HUES64 (cell line): ENCODE measurements around the gene MYO7B.
"Not testable (repeated sequence)": the region's sequence is repeated elsewhere in the genome, so short reads cannot be mapped to it uniquely, and the experiment has no call there.

Experiments
- H3K27ac ChIP-seq: 2 replicates; pipeline ENCODE4 v1.7.0; 2013; ENCODE audit warnings: low read depth, low read length, inconsistent platforms
- H3K27me3 ChIP-seq: 2 replicates; pipeline ENCODE4 v1.6.1; 2013; ENCODE audit warnings: mild to moderate bottlenecking, low read length; ENCODE audit not compliant: insufficient read depth
- H3K36me3 ChIP-seq: 2 replicates; pipeline ENCODE4 v1.6.1; 2013; ENCODE audit warnings: mild to moderate bottlenecking, low read length; ENCODE audit not compliant: insufficient read depth
- H3K4me1 ChIP-seq: 2 replicates; pipeline ENCODE4 v1.6.1; 2013; ENCODE audit warnings: mild to moderate bottlenecking, low read length, moderate library complexity; ENCODE audit not compliant: insufficient read depth
- H3K4me3 ChIP-seq: 2 replicates; pipeline ENCODE4 v1.5.1; 2013; ENCODE audit warnings: mild to moderate bottlenecking, low read length, moderate library complexity
- H3K9ac ChIP-seq: 2 replicates; pipeline ENCODE4 v1.6.1; 2013; ENCODE audit warnings: mild to moderate bottlenecking, low read depth, low read length
- H3K9me3 ChIP-seq: 2 replicates; pipeline ENCODE4 v1.6.1; 2013; ENCODE audit warnings: low read depth, low read length; ENCODE audit not compliant: insufficient read depth
- WGBS: fragments of 150-250, 120-280 bp; methylation state at CpG from one replicate; pipeline ENCODE4 v1.1.7; 2013; ENCODE audit warnings: missing lambda C conversion rate; 5-methylcytosine and 5-hydroxymethylcytosine counted together

MYO7B gene

DNA sequence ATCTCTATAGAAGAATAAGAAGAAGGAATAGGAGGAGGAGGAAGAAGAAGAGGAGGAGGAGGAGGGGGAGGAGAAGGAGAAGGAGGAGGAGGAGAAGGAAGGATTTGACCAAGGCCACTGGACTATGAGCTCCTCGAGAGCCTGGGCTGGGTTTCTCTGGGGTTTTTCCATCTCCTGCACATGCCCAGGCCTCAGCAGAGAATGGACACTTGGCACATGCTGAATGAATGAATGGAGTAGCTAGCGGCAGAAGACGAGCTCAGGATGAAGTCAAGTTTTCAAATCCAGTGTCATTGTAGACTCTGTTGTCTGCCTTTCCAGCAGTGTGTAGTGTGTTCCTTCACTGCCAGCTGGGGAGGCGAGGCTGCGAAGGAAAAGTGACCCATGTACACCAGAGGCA is 2.2 kb downstream of the MYO7B start:
- H3K9ac ChIP-seq: no peak overlapping the region
- H3K4me3 ChIP-seq: no peak overlapping the region
- H3K36me3 ChIP-seq: no peaks in the 10 kb centered on the region
- H3K9me3 ChIP-seq: no peaks in the 10 kb centered on the region
- WGBS: 92% methylated on average over 5 of the region's 5 CpGs
- no peaks in the 10 kb centered on the region for H3K27me3 ChIP-seq
- H3K4me1 ChIP-seq: no peaks in the 10 kb centered on the region
- H3K27ac ChIP-seq: no peak overlapping the region

GRCh38 chr2:127541809-127542208 is 6.3 kb downstream of the MYO7B start:
- 93% methylated on average over 7 of the region's 7 CpGs for WGBS
- no peak overlapping the region for H3K9ac ChIP-seq
- no peaks in the 10 kb centered on the region for H3K27me3 ChIP-seq
- no peak overlapping the region for H3K27ac ChIP-seq
- H3K36me3 ChIP-seq: no peaks in the 10 kb centered on the region
- H3K4me3 ChIP-seq: no peak overlapping the region
- no peaks in the 10 kb centered on the region for H3K4me1 ChIP-seq
- H3K9me3 ChIP-seq: no peaks in the 10 kb centered on the region

DNA sequence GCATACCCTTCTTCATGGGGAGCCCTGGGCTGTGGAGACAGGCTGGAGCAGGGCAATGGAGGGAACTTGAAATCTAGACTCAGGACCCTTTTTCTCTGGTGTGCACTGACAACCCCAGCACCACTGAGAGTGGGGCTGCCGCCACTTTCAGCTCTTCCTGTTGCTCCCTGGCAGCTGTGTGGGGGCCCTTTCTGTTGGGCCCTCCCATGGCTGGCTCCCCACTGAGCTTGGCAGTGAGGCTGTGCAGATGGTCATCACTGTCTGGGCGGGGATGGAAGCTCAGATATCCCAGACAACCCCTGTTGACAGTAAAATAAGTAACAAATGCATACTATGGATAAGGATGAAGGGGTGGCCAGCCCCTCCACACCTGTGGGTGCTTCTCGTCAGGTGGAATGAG is 6.7 kb downstream of the MYO7B start:
- Histone ChIP-seq H3K4me3 (no peak overlapping the region), H3K27ac (no peak overlapping the region), H3K4me1 (no peaks in the 10 kb centered on the region), H3K9me3 (no peaks in the 10 kb centered on the region), H3K9ac (no peak overlapping the region), H3K36me3 (no peaks in the 10 kb centered on the region), H3K27me3 (no peaks in the 10 kb centered on the region)
- WGBS: 74% methylated on average over 2 of the region's 3 CpGs

- 75% methylated on average over 7 of the region's 8 CpGs for WGBS
- not testable (repeated sequence) for H3K9ac ChIP-seq
Observed at GRCh38 chr2:127543013-127543501, 7.6 kb downstream of the MYO7B start.

GRCh38 chr2:127545189-127545588 is 9.7 kb downstream of the MYO7B start:
- H3K4me1 ChIP-seq: no peaks in the 10 kb centered on the region
- 80% methylated on average over 6 of the region's 6 CpGs for whole genome bisulfite sequencing
- H3K36me3 ChIP-seq: no peaks in the 10 kb centered on the region
- no peak overlapping the region for H3K4me3 ChIP-seq
- H3K27me3 ChIP-seq: peaks cover 3% of the 10 kb centered on the region; the same call in 1 of the 2 replicates
- H3K9ac ChIP-seq: no peak overlapping the region
- H3K9me3 ChIP-seq: no peaks in the 10 kb centered on the region
- no peak overlapping the region for H3K27ac ChIP-seq

More at GRCh38 chr2:127543013-127543501, 7.6 kb downstream of the MYO7B start:
- not testable (repeated sequence) for H3K9me3 ChIP-seq, H3K4me3 ChIP-seq, H3K36me3 ChIP-seq, H3K27ac ChIP-seq, H3K4me1 ChIP-seq, H3K27me3 ChIP-seq

DNA sequence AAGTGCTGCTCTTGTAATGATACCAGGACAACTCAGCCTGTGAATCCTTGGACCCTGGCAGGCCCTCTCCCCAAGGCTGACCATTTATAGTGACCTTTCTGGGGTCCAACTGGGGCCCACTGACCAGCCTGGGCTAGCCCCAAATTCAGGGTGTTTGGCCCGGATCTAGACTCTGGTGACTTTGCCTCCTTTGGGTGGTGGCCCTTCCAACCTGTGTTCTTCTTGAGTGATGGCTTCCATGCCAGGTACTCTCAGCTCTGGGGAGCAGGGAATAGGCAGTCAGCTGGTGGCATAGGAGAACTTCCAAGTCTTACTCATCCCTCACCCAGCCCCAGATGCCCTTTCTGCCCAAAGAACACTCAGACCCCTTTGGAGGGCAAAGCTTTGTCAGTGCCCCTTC is 10.3 kb downstream of the MYO7B start:
- Histone ChIP-seq H3K36me3 (no peaks in the 10 kb centered on the region), H3K4me3 (no peak overlapping the region)
- WGBS: 90% methylated on average over 1 of the region's 1 CpG

DNA sequence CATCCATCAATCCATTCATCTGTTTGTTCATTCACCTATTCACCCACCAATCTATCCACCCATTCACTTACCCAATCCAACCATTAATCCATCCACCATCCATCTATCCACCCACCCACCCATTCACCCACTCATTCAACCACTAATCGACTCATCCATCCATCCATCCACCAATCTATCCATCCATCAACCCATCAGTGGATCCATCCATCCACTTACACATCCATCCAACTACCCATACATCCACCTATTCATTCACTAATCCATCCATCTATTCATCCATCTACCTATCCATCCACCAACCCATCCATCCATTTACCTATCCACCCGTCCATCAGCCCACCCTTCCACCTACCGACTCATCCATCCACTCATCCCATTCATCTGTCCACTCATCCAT is 11.3 kb downstream of the MYO7B start:
- Histone ChIP-seq H3K9ac (no peak overlapping the region), H3K36me3 (no peaks in the 10 kb centered on the region), H3K9me3 (no peaks in the 10 kb centered on the region), H3K27ac (no peak overlapping the region), H3K4me1 (no peaks in the 10 kb centered on the region), H3K27me3 (peaks cover 3% of the 10 kb centered on the region; the same call in 1 of the 2 replicates), H3K4me3 (no peak overlapping the region)
- WGBS: 86% methylated on average over 3 of the region's 3 CpGs

More for the DNA sequence above, 10.3 kb downstream of the MYO7B start:
- Histone ChIP-seq H3K9ac (no peak overlapping the region), H3K9me3 (no peaks in the 10 kb centered on the region), H3K4me1 (no peaks in the 10 kb centered on the region), H3K27ac (no peak overlapping the region), H3K27me3 (peaks cover 3% of the 10 kb centered on the region; the same call in 1 of the 2 replicates)

- Histone ChIP-seq H3K27me3 (peaks cover 3% of the 10 kb centered on the region; the same call in 1 of the 2 replicates), H3K36me3 (no peaks in the 10 kb centered on the region), H3K9ac (no peak overlapping the region), H3K4me3 (no peak overlapping the region), H3K9me3 (no peaks in the 10 kb centered on the region), H3K4me1 (no peaks in the 10 kb centered on the region), H3K27ac (no peak overlapping the region)
- 81% methylated on average over 6 of the region's 7 CpGs for WGBS
Observed at GRCh38 chr2:127551221-127551930, 15.9 kb downstream of the MYO7B start.

DNA sequence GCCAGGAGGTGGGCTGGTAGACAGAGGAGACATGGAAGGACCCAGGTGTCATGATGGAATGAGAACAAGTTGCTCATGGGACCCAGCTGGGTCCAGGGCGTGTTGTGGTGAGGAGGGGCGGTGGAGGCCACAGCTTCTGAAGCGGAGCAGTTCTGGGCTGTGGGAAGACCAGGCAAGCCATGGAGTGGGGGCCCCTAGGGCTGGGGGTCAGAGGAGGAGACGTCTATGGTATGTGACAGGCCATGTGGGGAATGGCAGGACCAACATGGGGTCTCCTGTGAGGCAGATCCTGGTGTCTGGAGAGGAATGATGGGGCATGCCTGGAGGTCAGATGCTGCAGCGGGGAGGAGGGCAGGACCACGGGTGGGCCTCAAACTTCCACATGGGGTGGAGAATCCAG is 16.9 kb downstream of the MYO7B start:
- peaks cover 3% of the 10 kb centered on the region; the same call in 1 of the 2 replicates for H3K27me3 ChIP-seq
- no peaks in the 10 kb centered on the region for H3K4me1 ChIP-seq
- no peaks in the 10 kb centered on the region for H3K9me3 ChIP-seq
- H3K27ac ChIP-seq: no peak overlapping the region
- H3K4me3 ChIP-seq: no peak overlapping the region
- 90% methylated on average over 6 of the region's 6 CpGs for WGBS
- no peaks in the 10 kb centered on the region for H3K36me3 ChIP-seq
- H3K9ac ChIP-seq: no peak overlapping the region

DNA sequence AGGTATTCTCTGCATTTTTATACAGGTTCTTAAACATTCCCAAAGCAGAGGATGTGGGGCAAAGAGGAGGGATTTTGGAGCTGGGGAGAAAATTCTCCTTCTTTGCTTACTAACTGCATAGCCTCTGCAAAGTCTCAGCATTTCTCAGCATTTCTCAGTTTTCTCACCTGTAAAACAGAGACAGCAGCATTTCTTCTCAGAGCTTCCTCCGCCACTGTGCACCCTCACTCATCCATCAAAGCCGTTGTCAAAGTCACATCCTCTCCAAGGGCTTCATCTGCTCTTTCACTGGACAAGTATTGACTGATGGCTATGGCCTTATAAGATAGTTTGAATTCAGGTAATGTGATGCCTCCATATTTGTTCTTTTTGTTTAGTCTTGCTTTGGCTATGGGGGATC is 17.4 kb downstream of the MYO7B start:
- Histone ChIP-seq H3K36me3 (no peaks in the 10 kb centered on the region), H3K27ac (no peak overlapping the region), H3K9ac (no peak overlapping the region), H3K9me3 (no peaks in the 10 kb centered on the region), H3K27me3 (peaks cover 1% of the 10 kb centered on the region; the same call in 1 of the 2 replicates), H3K4me3 (no peak overlapping the region), H3K4me1 (no peaks in the 10 kb centered on the region)
- WGBS: 97% methylated on average over 2 of the region's 2 CpGs

- Histone ChIP-seq H3K9ac (no peak overlapping the region), H3K4me3 (no peak overlapping the region), H3K27ac (no peak overlapping the region), H3K9me3 (no peaks in the 10 kb centered on the region), H3K27me3 (no peaks in the 10 kb centered on the region), H3K36me3 (no peaks in the 10 kb centered on the region), H3K4me1 (peaks cover 11% of the 10 kb centered on the region)
- 87% methylated on average over 8 of the region's 8 CpGs for WGBS
Observed at GRCh38 chr2:127558911-127559310, 23.4 kb downstream of the MYO7B start.
